Hepatic stellate cell (primary cell): Measurements from ENCODE around the gene SAMD11.
A peak's percentile ranks its signal among the peaks of the same experiment; 100 is the strongest.
"Not testable (repeated sequence)": the region's sequence is repeated elsewhere in the genome, so short reads cannot be mapped to it uniquely, and the experiment has no call there.

ENCODE experiments used
- DNase-seq: peaks from one replicate; pipeline ENCODE4 v3.0.0; 2011; ENCODE audit warnings: low spot score

Gene SAMD11

GRCh38 chr1:964691-965525 lies 41.2 kb downstream of the SAMD11 start:
- DNase-seq: no peak

GRCh38 chr1:965526-966134 lies 41.9 kb downstream of the SAMD11 start:
- no peak for DNase-seq

- peak; percentile 84 for DNase-seq
These were observed 42.5 kb downstream of the SAMD11 start, which contains the start of gene PLEKHN1 for GRCh38 chr1:966135-966703. Gene PLEKHN1, plus strand, starts transcription at chr1:966482. Its CDS starts 50 bp downstream, at chr1:966532.

- peak; percentile 96 for DNase-seq
These were observed 43.1 kb downstream of the SAMD11 start for GRCh38 chr1:966704-967300.

- no peak for DNase-seq
These were observed 44.0 kb downstream of the SAMD11 start for GRCh38 chr1:967466-968343.

- DNase-seq: no peak
These were observed 45.6 kb downstream of the SAMD11 start for GRCh38 chr1:969260-969855.

GRCh38 chr1:970242-970972 lies 46.7 kb downstream of the SAMD11 start:
- no peak for DNase-seq

GRCh38 chr1:970973-971730 lies 47.4 kb downstream of the SAMD11 start:
- no peak for DNase-seq

GRCh38 chr1:971751-972506 lies 48.2 kb downstream of the SAMD11 start:
- no peak for DNase-seq

- no peak for DNase-seq
These were observed 49.2 kb downstream of the SAMD11 start for GRCh38 chr1:972726-973458.

- DNase-seq: no peak
These were observed 50.0 kb downstream of the SAMD11 start for GRCh38 chr1:973459-974292.

- no peak for DNase-seq
These were observed 50.5 kb downstream of the SAMD11 start for GRCh38 chr1:974293-974640.

- DNase-seq: no peak
These were observed 51.1 kb downstream of the SAMD11 start for GRCh38 chr1:974687-975328.

- no peak for DNase-seq
These were observed 51.6 kb downstream of the SAMD11 start for GRCh38 chr1:975365-975764.

- peak; percentile 84 for DNase-seq
These were observed 52.4 kb downstream of the SAMD11 start for GRCh38 chr1:975896-976683.

- not testable (repeated sequence) for DNase-seq
These were observed 53.1 kb downstream of the SAMD11 start for GRCh38 chr1:976791-977190.
